HepG2 (cell line): ENCODE measurements around the gene ARAP1.

ENCODE experiments used
- CBX5 ChIP-seq: sonication (generic); formaldehyde crosslinking; IDR thresholded peaks from 2 replicates; pipeline ENCODE4 v1.4.0; 2020; ENCODE audit warnings: missing genetic modification reagents, borderline replicate concordance
- CTCF ChIP-seq: sonication (generic); formaldehyde crosslinking; IDR thresholded peaks from 2 replicates; pipeline ENCODE4 v1.5.0; 2020; ENCODE audit warnings: mild to moderate bottlenecking, missing genetic modification reagents, moderate library complexity
- HNRNPL ChIP-seq: fragments of 200-400 bp; formaldehyde crosslinking; IDR thresholded peaks from 2 replicates; pipeline ENCODE4 v1.6.1; 2017; ENCODE audit warnings: mild to moderate bottlenecking, low read depth, low read length
- MTF1 ChIP-seq: sonication (generic); formaldehyde crosslinking; IDR thresholded peaks from 2 replicates; pipeline ENCODE4 v1.5.0; 2020; ENCODE audit warnings: missing genetic modification reagents
- POLR2A ChIP-seq, 2 experiments: IDR thresholded peaks; 2 replicates each; pipeline ENCODE4 v1.6.1; 2011; ENCODE audit warnings: low read depth in 2 of 2, low read length in 2 of 2, mild to moderate bottlenecking in 1 of 2, moderate library complexity in 1 of 2; ENCODE audit not compliant: insufficient read depth in 1 of 2
- SOX13 ChIP-seq, 3 experiments: fragments of 450-650 bp in 1 of 3; sonication (generic) in 1 of 3; formaldehyde crosslinking in 1 of 3; IDR thresholded peaks in 2 of 3; conservative IDR thresholded peaks in 1 of 3; 2 replicates each; pipeline versions ENCODE4 v1.5.0 to v1.6.1; 2016 to 2020; ENCODE audit warnings: antibody characterized with exemption in 1 of 3, mild to moderate bottlenecking in 1 of 3, missing compliant biosample characterization in 1 of 3, missing genetic modification reagents in 1 of 3, moderate library complexity in 1 of 3
- ZNF350 ChIP-seq: sonication (generic); formaldehyde crosslinking; IDR thresholded peaks from 2 replicates; pipeline ENCODE4 v1.4.0; 2020; ENCODE audit warnings: mild to moderate bottlenecking, low read depth, missing genetic modification reagents, borderline replicate concordance
- ZSCAN29 ChIP-seq: sonication (generic); formaldehyde crosslinking; conservative IDR thresholded peaks from 2 replicates; pipeline ENCODE4 v1.4.0; 2020; ENCODE audit warnings: mild to moderate bottlenecking, missing genetic modification reagents
- ZSCAN31 ChIP-seq: sonication (generic); formaldehyde crosslinking; IDR thresholded peaks from 2 replicates; pipeline ENCODE4 v1.5.0; 2020; ENCODE audit warnings: low read depth, mild to moderate bottlenecking, missing genetic modification reagents
- ZZZ3 ChIP-seq: sonication (generic); formaldehyde crosslinking; IDR thresholded peaks from 2 replicates; pipeline ENCODE4 v1.4.0; 2020; ENCODE audit warnings: missing genetic modification reagents, mild to moderate bottlenecking, borderline replicate concordance
- TF ChIP-seq, protein P1 (sequence below): sonication (generic); formaldehyde crosslinking; IDR thresholded peaks from 2 replicates; pipeline ENCODE4 v1.4.0; 2020; ENCODE audit warnings: missing genetic modification reagents, borderline replicate concordance

- TF ChIP-seq, protein P1, sequence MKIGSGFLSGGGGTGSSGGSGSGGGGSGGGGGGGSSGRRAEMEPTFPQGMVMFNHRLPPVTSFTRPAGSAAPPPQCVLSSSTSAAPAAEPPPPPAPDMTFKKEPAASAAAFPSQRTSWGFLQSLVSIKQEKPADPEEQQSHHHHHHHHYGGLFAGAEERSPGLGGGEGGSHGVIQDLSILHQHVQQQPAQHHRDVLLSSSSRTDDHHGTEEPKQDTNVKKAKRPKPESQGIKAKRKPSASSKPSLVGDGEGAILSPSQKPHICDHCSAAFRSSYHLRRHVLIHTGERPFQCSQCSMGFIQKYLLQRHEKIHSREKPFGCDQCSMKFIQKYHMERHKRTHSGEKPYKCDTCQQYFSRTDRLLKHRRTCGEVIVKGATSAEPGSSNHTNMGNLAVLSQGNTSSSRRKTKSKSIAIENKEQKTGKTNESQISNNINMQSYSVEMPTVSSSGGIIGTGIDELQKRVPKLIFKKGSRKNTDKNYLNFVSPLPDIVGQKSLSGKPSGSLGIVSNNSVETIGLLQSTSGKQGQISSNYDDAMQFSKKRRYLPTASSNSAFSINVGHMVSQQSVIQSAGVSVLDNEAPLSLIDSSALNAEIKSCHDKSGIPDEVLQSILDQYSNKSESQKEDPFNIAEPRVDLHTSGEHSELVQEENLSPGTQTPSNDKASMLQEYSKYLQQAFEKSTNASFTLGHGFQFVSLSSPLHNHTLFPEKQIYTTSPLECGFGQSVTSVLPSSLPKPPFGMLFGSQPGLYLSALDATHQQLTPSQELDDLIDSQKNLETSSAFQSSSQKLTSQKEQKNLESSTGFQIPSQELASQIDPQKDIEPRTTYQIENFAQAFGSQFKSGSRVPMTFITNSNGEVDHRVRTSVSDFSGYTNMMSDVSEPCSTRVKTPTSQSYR (CRISPR knock-in tag) = no peak
- TF ChIP-seq HNRNPL (no peak), ZNF350 (CRISPR knock-in tag) (no peak), POLR2A (IDR thresholded peaks at IDR 0.05; ENCODE audit: insufficient read depth in 1 of 2, low read depth in 2 of 2, low read length in 2 of 2) (no peak), CTCF (CRISPR knock-in tag) (no peak), CBX5 (CRISPR knock-in tag) (no peak), ZSCAN31 (CRISPR knock-in tag) (no peak), ZSCAN29 (CRISPR knock-in tag) (no peak), ZZZ3 (CRISPR knock-in tag) (no peak), SOX13 (IDR thresholded peaks at IDR 0.05) (no peak), SOX13 (CRISPR knock-in tag; conservative IDR thresholded peaks at IDR 0.05 in 1 of 2, IDR thresholded peaks at IDR 0.05 in 1 of 2) (no peak), MTF1 (CRISPR knock-in tag) (no peak)
These were observed 64.9 kb downstream of the ARAP1 start for GRCh38 chr11:72687326-72687725.
